ENCODE results near the gene HDAC4. TPM values are rescaled to one million over a fixed set of nuclear protein-coding genes. Genes with fewer than 3 reads are reported as not detected.

The HDAC4 gene
- total RNA-seq, 1 donor from 2014 or later = 12.9 TPM

- no peak for DNase-seq (ENCODE audit: low read depth in 2 of 2)
These were observed 305.2 kb downstream of the HDAC4 start for GRCh38 chr2:239095460-239096081.

DNA sequence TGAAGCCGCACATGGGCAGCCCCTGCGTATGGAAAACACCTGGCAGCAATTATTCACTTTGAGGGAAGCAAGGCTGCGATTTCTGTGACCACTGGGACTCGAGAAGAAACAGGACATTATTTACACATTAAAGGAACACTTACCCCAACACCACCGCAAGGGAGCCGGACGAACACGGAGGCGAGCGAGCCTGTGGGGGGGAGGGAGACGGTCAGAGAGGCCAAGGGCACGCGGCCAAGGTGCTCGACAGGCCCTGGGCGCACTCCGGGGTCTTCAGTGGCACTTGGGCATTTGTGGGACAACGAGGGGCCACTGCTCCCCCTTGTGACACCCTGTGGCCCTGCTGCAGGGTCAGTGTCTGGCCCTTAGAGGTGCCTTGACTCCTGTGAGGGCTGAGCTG is 306.0 kb downstream of the HDAC4 start:
- no peak for DNase-seq (ENCODE audit: low read depth in 2 of 2)

DNA sequence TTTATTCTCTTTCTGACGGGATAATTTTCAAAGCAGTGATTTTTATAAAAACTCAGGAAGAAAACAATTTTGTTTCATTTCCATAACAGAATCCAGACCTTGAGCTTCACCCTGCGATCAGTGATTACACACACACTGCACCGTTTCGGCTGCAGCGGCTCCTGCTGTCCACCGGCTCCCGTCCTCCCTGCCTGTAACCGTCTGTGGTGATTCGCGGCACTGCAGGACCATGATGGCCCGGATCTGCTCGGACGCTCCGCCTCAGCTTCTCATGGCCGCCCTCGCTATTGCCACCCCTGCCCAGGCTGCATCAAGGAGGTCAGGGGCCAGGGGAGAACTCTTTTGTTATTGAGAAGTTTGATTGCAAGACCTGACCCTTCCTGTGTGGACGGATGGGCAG is 306.9 kb downstream of the HDAC4 start:
- peak in 1 of 2 donors; percentile 35 for DNase-seq (ENCODE audit: low read depth in 2 of 2)

GRCh38 chr2:239093542-239093941 is 307.3 kb downstream of the HDAC4 start:
- DNase-seq (ENCODE audit: low read depth in 2 of 2) = peak in 1 of 2 donors; percentile 11

DNA sequence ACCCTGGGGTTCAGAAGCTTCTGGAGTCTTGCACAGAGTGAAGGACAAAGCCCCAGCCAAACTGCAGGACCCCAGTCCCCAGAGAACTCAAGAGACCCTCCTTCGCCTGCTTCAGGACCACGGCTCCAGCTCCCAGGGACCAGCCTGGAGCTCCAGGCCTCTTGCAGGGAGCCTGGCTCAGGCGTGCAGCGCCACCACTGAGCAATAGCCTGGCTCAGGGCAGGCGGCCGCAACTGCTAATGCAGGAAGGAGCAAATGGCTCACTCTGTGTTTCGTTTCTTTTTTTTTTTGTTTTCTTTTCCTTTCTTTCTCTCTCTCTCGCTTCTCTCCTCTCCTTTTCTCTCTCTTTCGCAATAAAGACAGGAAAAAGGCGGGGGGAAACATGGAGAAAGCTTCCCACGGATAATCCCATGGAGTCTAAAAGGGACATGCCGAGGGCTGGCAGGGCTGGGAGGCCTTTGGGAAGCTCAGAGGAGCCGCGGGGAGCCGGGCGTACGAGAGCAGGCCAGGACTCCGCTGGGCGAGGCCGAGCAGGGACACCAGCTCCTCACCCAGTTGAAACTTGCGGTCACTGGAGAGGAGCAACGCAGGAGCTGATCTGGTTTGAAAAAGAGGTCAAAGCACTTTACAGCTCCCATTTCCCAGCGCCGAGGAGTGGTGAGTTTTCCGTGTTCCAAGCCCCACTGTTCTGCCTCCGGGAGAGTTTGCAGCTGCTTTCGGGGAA is 308.1 kb downstream of the HDAC4 start:
- DNase-seq (ENCODE audit: low read depth in 2 of 2) = peak in 1 of 2 donors; percentile 59

- DNase-seq (ENCODE audit: low read depth in 2 of 2) = no peak
These were observed 310.9 kb downstream of the HDAC4 start for GRCh38 chr2:239089884-239090283.

DNA sequence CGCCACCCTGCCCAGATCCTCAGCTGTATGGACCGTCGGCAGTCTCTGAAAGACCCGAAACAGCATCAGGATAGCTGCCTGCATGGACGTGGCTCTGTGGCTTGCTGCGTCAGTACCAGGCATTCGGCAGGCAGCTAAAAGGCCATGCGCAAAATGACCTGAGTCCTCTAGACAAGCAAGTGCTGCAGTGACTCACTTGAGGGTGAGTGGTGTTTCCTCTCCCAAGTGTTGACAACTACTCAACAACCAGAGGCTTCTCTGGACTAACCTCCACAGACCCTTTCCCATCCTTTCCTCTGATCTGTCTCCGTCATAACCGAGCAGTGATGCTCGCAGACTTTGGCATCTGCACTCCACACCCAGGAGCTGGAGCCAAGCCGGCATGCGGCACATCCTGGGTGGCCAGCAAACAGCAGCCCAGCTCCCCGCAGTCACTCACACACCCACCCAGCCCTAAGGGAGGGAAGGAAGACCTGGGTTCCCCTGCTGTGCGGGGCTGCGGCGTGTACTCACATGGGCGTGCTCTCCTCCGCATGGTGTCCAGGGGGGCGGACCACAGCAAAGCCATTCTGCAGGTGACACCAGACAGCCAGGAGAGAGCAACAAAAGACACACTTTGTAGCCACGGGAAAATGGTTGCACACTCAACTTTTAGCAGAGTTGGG is 313.6 kb downstream of the HDAC4 start:
- peak in 1 of 2 donors; percentile 61 for DNase-seq (ENCODE audit: low read depth in 2 of 2)

GRCh38 chr2:239086325-239087020 is 314.3 kb downstream of the HDAC4 start:
- DNase-seq (ENCODE audit: low read depth in 2 of 2) = no peak

DNA sequence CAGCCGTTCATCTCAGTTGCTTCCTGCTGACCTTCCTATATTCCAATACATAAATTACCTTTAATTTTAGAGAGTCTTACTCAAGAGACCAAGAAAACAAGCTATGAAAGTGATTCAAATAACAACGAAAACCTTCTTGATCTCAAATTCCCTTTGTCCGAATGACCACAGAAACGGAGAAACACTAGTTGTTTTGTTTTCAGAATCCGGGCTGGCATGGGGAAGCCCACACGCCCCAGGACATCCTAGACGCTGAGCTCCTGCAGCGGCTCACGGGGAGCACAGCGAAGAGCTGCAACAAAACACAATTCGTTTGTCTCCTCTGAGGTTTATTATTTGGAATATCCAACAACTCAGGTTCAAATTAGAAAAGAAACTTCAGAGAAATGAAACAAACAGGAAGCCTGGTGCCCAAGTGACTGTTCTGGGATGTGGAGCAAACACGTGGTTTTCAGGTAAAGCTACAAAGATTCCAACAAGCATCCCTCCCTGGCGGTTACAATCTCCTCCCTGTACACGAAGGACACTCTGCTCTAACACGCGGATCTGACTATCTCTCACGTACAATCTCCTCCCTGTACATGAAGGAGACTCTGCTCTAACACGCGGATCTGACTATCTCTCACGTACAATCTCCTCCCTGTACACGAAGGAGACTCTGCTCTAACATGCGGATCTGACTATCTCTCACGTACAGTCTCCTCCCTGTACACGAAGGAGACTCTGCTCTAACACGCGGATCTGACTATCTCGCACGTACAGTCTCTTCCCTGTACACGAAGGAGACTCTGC is 315.4 kb downstream of the HDAC4 start:
- no peak for DNase-seq (ENCODE audit: low read depth in 2 of 2)

GRCh38 chr2:239084007-239084406 is 316.8 kb downstream of the HDAC4 start:
- DNase-seq (ENCODE audit: low read depth in 2 of 2) = no peak

- DNase-seq (ENCODE audit: low read depth in 2 of 2) = no peak
These were observed 318.4 kb downstream of the HDAC4 start for GRCh38 chr2:239082425-239082824.

- no peak for DNase-seq (ENCODE audit: low read depth in 2 of 2)
These were observed 319.2 kb downstream of the HDAC4 start for GRCh38 chr2:239081622-239082021.

GRCh38 chr2:239081046-239081445 is 319.8 kb downstream of the HDAC4 start:
- no peak for DNase-seq (ENCODE audit: low read depth in 2 of 2)

GRCh38 chr2:239079671-239080294 is 321.0 kb downstream of the HDAC4 start:
- no peak for DNase-seq (ENCODE audit: low read depth in 2 of 2)

DNA sequence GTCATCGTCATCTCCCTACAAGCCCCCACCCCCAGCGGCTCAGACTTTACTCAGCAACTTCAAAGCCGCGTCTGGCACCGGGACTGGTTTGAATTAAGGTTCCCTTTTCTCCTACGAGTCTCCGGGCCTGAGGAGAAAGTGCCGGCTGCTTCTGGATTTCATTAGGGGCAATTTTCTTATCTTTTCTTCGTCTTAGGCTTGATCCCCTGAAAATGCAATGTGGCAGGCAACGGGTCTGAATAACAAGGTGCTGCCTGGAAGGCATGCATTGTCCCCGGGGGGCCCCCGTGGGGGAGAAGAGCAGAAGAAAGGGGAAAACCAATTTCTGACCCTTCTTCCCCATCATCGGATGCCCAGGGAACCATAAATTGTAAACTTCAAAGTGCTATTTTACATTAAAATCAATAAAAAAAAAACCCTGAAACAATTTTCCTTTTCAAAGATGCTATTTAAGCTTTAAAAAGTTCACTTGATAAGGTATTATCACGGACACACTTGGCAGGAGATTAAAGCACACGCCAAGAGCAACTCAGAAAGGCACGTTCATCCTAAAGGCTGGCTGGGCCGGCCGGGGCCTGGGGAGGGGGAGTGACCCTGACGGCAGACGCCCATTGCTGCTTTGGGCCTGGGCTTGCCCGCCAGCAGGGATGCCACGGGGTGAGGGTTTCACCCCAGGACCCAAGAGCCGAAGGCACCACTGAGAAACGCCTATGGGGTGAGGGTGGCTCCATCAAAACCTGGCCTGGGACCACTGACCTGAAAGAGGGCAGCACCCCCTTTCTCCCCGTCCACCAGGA is 322.5 kb downstream of the HDAC4 start:
- no peak for DNase-seq (ENCODE audit: low read depth in 2 of 2)

GRCh38 chr2:239077260-239077659 is 323.6 kb downstream of the HDAC4 start:
- DNase-seq (ENCODE audit: low read depth in 2 of 2) = no peak

DNA sequence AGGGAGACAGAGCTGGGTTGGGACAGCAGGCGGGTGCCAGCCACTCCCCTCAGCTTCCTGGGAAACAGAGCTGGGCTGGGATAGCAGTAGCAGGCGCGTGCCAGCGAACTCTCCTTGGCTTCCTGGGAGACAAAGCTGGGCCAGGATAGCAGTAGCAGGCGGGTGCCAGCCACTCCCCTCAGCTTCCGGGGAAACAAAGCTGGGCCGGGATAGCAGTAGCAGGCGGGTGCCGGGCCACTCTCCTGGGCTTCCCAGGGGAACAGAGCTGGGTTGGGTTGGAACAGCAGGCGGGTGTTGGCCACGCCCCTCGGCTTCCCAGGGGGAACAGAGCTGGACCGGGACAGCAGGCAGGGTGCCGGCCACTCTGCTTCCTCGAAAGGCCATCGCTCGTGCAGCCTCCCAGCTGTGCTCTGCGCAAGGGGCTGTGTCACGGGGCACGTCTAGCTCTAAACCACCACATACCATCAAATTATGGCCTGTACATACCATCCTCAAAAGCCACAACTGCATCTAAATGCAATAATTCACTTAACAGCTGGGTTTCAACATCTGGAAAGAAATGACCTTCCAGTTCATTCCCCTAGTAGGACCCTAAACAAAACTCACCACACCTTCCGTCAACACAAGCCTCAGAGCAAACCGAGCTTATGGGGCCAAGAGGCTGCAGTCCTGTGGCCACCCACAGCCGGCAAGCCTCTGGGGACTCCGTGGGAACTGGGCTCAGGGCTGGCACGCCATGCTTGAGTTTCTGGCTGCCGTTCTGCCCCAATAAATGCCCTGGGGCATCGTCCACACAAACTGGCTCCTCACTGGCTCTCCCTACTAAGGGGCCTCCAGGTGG is 324.7 kb downstream of the HDAC4 start:
- DNase-seq (ENCODE audit: low read depth in 2 of 2) = no peak

GRCh38 chr2:239073745-239074530 is 326.9 kb downstream of the HDAC4 start:
- no peak for DNase-seq (ENCODE audit: low read depth in 2 of 2)

Data from lung microvascular endothelial cell (primary cell).